Endothelial cell of umbilical vein (primary cell): ENCODE results near the gene KCNH6.

Experiments
- EZH2 ChIP-seq: IDR thresholded peaks from 2 replicates; pipeline ENCODE4 v1.6.1; 2012; ENCODE audit warnings: borderline replicate concordance, low read depth, mild to moderate bottlenecking, moderate library complexity, low read length, inconsistent platforms; ENCODE audit not compliant: severe bottlenecking
- POLR2A ChIP-seq: IDR thresholded peaks from 2 replicates; pipeline ENCODE4 v1.6.1; 2012; ENCODE audit warnings: low read depth, mild to moderate bottlenecking, control low read depth, low read length
- POLR2AphosphoS5 ChIP-seq: IDR thresholded peaks from 2 replicates; pipeline ENCODE4 v1.6.1; 2012; ENCODE audit warnings: low read depth, mild to moderate bottlenecking, control low read depth, low read length, moderate library complexity; ENCODE audit not compliant: insufficient read depth
- TF ChIP-seq, protein P1 (sequence below), 2 donors: IDR thresholded peaks; 1 replicate in 1 of 2; 2 replicates in 1 of 2; pipeline ENCODE4 v1.5.1; 2011; ENCODE audit warnings: low read length in 2 of 2, mild to moderate bottlenecking in 2 of 2, moderate library complexity in 2 of 2, control low read depth in 1 of 2, inconsistent platforms in 1 of 2, low read depth in 1 of 2; ENCODE audit not compliant: insufficient read depth in 1 of 2; ENCODE audit errors: extremely low read depth in 1 of 2
- TF ChIP-seq, protein P2 (sequence below): IDR thresholded peaks from 2 replicates; pipeline ENCODE4 v1.6.1; 2011; ENCODE audit not compliant: insufficient read depth, insufficient read length

DNA sequence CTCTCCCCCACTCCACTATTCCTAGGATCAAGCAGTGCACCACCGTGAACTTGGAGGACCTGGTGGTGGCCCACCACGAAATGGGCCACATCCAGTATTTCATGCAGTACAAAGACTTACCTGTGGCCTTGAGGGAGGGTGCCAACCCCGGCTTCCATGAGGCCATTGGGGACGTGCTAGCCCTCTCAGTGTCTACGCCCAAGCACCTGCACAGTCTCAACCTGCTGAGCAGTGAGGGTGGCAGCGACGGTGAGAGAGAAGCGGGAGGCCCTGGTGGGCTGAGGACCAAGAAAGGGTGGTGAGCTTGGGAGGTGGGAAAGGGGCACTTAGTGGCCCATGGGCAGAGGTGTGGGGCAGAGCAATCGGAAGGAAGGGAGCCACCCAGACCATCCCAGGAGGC, 29.7 kb upstream of the KCNH6 start:
- TF ChIP-seq POLR2AphosphoS5: no peak
- TF ChIP-seq, protein P1, sequence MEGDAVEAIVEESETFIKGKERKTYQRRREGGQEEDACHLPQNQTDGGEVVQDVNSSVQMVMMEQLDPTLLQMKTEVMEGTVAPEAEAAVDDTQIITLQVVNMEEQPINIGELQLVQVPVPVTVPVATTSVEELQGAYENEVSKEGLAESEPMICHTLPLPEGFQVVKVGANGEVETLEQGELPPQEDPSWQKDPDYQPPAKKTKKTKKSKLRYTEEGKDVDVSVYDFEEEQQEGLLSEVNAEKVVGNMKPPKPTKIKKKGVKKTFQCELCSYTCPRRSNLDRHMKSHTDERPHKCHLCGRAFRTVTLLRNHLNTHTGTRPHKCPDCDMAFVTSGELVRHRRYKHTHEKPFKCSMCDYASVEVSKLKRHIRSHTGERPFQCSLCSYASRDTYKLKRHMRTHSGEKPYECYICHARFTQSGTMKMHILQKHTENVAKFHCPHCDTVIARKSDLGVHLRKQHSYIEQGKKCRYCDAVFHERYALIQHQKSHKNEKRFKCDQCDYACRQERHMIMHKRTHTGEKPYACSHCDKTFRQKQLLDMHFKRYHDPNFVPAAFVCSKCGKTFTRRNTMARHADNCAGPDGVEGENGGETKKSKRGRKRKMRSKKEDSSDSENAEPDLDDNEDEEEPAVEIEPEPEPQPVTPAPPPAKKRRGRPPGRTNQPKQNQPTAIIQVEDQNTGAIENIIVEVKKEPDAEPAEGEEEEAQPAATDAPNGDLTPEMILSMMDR (IDR thresholded peaks at IDR 0.05; ENCODE audit: extremely low read depth in 1 of 2, insufficient read depth in 1 of 2, low read depth in 1 of 2, low read length in 2 of 2): no peak
- TF ChIP-seq POLR2A: no peak
- TF ChIP-seq EZH2: no peak
- TF ChIP-seq, protein P2, sequence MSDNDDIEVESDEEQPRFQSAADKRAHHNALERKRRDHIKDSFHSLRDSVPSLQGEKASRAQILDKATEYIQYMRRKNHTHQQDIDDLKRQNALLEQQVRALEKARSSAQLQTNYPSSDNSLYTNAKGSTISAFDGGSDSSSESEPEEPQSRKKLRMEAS: no peak
